HG03575 (cell line): Measurements from ENCODE around the gene SLC17A8.
"Not testable (repeated sequence)": the region's sequence is repeated elsewhere in the genome, so short reads cannot be mapped to it uniquely, and the experiment has no call there.

Experiments
- ATAC-seq: cut with Tn5 transposase; IDR thresholded peaks from one replicate; pipeline ENCODE4 v1.9.1; 2021; ENCODE audit not compliant: unreplicated experiment, insufficient number of reproducible peaks, low FRiP score; ENCODE audit errors: extremely low read depth

Gene SLC17A8

GRCh38 chr12:100356644-100357223, at the start of gene SLC17A8:
TSS of gene SLC17A8 (plus strand) at chr12:100357074. CDS start at chr12:100357392, 318 bp downstream.
- no peak for ATAC-seq

DNA sequence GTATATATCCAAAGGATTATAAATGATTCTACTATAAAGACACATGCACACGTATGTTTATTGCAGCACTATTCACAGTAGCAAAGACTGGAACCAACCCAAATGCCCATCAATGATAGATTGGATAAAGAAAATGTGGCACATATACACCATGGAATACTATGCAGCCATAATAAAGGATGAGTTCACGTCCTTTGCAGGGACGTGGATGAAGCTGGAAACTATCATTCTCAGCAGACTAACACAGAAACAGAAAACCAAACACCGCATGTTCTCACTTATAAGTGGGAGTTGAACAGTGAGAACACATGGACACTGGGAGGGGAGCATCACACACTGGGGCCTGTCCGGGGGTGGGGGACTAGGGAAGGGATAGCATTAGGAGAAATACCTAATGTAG, 48.7 kb upstream of the SLC17A8 start:
- ATAC-seq: not testable (repeated sequence)

GRCh38 chr12:100311317-100311716, 45.6 kb upstream of the SLC17A8 start:
- ATAC-seq: no peak

DNA sequence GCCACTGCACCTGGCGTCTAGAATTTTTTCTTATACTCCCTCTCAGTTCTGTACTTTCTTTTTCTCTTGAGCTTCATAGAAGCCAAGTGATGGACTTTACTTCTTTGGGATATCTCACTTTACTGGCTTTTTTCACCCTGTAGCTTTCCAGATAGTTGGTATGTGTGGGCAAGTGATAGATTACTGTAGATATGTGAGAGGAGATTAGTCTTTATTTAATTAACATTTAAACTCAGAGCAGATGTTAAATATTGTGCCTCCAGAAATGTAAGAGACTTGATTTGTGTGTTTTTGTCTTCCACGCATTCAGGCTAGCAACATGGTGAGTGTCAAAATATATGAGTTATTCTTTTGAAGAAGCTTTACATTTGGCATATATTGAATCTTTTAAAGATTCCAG, 39.5 kb upstream of the SLC17A8 start:
- ATAC-seq: no peak

DNA sequence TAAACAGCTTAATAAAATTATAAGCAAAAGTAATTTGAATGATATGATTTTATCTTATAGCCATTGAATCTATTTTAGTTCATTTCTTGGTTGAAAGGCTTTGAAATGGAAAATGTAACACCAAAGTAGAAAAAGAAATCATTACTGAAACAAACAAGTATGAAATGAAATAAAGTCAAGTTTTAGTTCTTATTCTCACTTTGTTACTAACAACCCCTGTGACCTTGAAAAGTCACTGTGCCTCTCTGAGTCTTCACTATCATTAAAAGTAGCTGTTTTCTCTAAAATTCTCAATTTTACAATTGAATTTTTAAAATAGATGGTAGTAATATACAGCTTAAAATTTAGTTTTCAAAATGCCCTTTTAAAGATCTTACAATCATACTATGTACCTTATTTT, 32.4 kb upstream of the SLC17A8 start:
- no peak for ATAC-seq

GRCh38 chr12:100326208-100326607, 30.7 kb upstream of the SLC17A8 start:
- no peak for ATAC-seq

DNA sequence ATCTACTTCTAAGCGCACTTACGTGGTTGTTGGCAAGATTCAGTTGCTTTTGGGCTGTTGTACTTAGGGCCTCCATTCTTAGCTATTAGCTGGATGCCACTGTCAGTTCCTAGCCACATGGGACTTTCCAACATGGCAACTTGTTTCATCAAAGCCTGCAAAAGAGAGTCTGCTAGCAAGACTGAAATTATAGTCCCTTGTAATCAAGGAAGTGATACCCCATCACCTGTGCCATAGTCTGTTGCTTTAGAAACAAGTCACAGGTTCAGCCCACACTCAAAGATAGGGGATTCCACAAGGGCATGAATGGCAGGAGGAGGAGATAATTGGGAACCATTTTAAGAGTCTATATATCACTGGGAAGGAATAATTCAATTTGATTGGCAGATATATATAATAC, 27.1 kb upstream of the SLC17A8 start:
- ATAC-seq: peak; percentile 69

- no peak for ATAC-seq
Measured at GRCh38 chr12:100331871-100332270, 25.0 kb upstream of the SLC17A8 start.

- ATAC-seq: no peak
Measured at GRCh38 chr12:100332852-100333251, 24.0 kb upstream of the SLC17A8 start.

GRCh38 chr12:100337299-100337698, 19.6 kb upstream of the SLC17A8 start:
- ATAC-seq: no peak

- ATAC-seq: no peak
Measured at GRCh38 chr12:100337727-100338126, 19.1 kb upstream of the SLC17A8 start.

DNA sequence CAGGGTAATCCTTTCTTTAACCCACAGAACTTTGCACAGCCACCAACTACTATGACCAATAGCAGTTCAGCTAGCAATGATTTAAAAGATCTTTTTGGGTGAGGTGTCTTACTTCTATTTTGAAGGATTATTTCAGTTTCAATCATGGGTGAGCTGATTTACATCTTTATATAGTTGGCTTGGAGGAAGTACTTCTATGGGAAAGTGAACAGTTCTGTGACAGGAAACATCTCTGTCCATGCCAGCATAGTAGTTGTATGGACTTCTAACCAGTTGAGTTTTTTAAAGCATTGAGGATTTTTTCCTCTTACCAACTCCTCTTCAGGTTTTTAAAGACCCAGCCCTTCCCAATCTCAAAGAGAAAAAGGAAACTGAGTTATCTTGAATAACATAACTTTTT, 17.8 kb upstream of the SLC17A8 start:
- no peak for ATAC-seq

DNA sequence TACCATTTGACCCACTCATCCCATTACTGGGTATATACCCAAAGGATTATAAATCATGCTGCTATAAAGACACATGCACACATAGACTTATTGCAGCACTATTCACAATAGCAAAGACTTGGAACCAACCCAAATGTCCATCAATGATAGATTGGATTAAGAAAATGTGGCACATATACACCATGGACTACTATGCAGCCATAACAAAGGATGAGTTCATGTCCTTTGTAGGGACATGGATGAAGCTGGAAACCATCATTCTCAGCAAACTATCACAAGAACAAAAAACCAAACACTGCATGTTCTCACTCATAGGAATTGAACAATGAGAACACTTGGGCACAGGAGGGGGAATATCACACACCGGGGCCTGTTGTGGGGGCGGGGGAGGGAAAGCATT, 14.0 kb upstream of the SLC17A8 start:
- ATAC-seq: not testable (repeated sequence)

DNA sequence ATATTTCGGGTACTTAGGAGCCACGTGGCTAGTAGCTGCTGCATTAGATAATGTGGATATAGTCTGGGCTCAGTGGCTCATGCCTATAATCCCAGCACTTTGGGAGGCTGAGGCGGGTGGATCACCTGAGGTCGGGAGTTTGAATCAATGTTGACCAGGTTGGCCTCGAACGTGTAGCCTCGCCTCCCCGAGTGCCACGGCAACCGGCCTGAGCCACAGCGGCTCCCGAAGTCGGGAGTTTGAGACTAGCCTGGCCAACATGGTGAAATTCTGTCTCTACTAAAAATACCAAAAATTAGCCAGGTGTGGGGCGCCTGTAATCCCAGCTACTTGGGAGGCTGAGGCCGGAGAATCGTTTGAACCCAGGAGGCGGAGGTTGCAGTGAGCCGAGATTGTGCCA, 12.5 kb upstream of the SLC17A8 start:
- not testable (repeated sequence) for ATAC-seq

- ATAC-seq: no peak
Measured at GRCh38 chr12:100345020-100345767, 11.7 kb upstream of the SLC17A8 start.

DNA sequence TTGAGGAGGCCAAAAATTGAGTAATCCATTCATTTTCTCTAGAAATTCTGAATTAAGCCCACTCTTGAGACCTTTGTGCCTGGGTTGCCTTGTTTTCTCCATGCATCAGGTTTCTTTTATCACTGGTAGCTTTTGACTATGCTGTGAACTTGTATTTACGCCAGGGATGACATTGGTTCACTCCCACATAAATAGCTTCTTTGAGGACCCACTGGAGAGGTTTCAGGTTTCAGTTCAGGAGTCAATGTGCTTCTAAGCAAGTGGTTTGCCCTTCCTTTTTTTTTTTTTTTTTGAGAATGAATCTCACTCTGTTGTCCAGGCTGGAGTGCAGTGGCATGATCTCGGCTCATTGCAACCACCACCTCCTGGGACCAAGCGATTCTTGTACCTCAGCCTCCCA, 10.2 kb upstream of the SLC17A8 start:
- no peak for ATAC-seq

GRCh38 chr12:100348657-100349454, 8.0 kb upstream of the SLC17A8 start:
- ATAC-seq: no peak

DNA sequence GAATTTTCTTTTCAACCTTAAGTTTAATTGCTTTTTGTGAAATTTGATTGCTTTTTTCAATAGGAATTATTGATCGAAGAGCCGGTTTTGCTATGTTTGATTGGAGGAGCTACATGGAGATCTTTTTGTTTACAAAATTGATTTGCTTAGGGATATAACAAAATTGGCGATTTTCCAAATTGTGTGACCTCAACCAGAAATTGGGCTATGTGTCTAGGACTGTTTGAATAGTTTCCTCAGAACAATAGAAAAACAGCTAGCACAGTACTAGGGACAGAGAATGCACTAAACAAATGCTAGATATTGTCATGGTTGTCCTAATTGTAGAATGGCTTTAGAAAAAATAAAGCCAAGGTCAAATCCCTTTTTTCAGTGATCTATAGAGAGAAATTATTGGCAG, 2.4 kb downstream of the SLC17A8 start:
- ATAC-seq: no peak

GRCh38 chr12:100359822-100360221, 2.9 kb downstream of the SLC17A8 start:
- ATAC-seq: no peak

DNA sequence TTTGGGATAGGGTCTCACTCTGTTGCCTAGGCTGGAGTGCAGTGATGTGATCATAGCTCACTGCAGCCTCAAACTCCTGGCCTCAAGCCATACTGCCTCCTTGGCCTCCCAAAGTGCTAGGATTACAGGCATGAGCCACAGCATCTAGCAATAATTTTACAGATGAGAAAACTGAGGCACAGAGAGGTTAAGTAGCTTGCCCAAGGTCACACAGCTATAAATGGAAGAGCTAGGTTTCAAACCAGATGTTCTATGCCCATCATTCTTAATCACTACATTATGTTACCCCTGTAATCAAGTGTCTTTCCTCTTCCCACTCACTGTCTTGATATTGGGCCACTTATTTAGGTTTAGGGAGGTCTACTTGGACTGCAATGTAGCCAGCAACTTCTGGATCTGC, 3.6 kb downstream of the SLC17A8 start:
- no peak for ATAC-seq
